ENCODE results near the gene KRT8.

Gene KRT8

GRCh38 chr12:52910248-52910883 lies 5.5 kb upstream of the KRT8 start:
- TF ChIP-seq CTCF (IDR thresholded peaks at IDR 0.05; ENCODE audit: insufficient read depth, low read depth, low read length, missing control alignments): no peak
- DNase-seq (ENCODE audit: low read depth): no peak
- no peak overlapping the region for H3K4me3 ChIP-seq (ENCODE audit: low read length)

- DNase-seq (ENCODE audit: low read depth): no peak
- H3K4me3 ChIP-seq (ENCODE audit: low read length): no peak overlapping the region
- no peak for TF ChIP-seq CTCF (IDR thresholded peaks at IDR 0.05; ENCODE audit: insufficient read depth, low read depth, low read length, missing control alignments)
These were observed 4.9 kb upstream of the KRT8 start for GRCh38 chr12:52909796-52910195.

GRCh38 chr12:52909331-52909730 lies 4.5 kb upstream of the KRT8 start:
- no peak overlapping the region for H3K4me3 ChIP-seq (ENCODE audit: low read length)
- no peak for DNase-seq (ENCODE audit: low read depth)
- no peak for TF ChIP-seq CTCF (IDR thresholded peaks at IDR 0.05; ENCODE audit: insufficient read depth, low read depth, low read length, missing control alignments)

GRCh38 chr12:52907092-52907810 lies 2.4 kb upstream of the KRT8 start:
- no peak for TF ChIP-seq CTCF (IDR thresholded peaks at IDR 0.05; ENCODE audit: insufficient read depth, low read depth, low read length, missing control alignments)
- H3K4me3 ChIP-seq (ENCODE audit: low read length): peak overlapping the region; percentile 11
- DNase-seq (ENCODE audit: low read depth): peak; percentile 81

GRCh38 chr12:52906191-52906601 lies 1.3 kb upstream of the KRT8 start:
- DNase-seq (ENCODE audit: low read depth): peak; percentile 95
- H3K4me3 ChIP-seq (ENCODE audit: low read length): no peak overlapping the region
- TF ChIP-seq CTCF (IDR thresholded peaks at IDR 0.05; ENCODE audit: insufficient read depth, low read depth, low read length, missing control alignments): no peak

- TF ChIP-seq CTCF (IDR thresholded peaks at IDR 0.05; ENCODE audit: insufficient read depth, low read depth, low read length, missing control alignments): no peak
- DNase-seq (ENCODE audit: low read depth): no peak
- peak overlapping the region; percentile 72 for H3K4me3 ChIP-seq (ENCODE audit: low read length)
These were observed 894 bp downstream of the KRT8 start for GRCh38 chr12:52903855-52904508.
